ENCODE data around the gene HELB. TPM values are rescaled to one million over a fixed set of nuclear protein-coding genes. Genes with fewer than 3 reads are reported as not detected.

The HELB gene
- total and polyA plus RNA-seq, 2 of the 8 experiments (the other 6 are each of a cell fraction or from before 2014, with no cell fraction given) = 1.8 to 7.6 TPM

DNA sequence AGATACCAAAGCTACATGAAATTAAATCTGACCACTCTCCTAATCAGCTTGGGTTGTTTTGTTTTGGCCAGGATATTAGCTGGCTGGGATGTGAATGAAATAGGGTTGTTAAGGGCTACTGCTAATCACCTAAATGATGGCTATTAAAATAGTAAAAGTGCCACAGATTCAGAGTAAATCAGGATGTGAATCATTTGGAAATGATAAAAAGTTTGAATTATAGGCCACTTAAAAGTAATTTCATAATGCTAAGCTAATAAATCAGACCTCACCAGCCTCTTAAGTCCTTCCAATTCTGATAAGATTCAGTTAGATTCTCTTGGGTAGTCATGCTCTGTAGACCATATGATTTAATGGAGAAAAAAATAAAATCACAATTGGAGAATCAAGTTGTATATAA lies 12.0 kb downstream of the HELB start:
- no peak overlapping the region for H4K8ac ChIP-seq (ENCODE audit: extremely low read depth, insufficient read depth, low read length)
- FAIRE-seq (no peak), DNase-seq (ENCODE audit: low read depth in 1 of 2, low spot score in 2 of 2) (no peak)
- 0 out of 4 replicates have a peak, but pooled peaks cover 0 to 3% of the 10 kb centered on the region in 2 experiments for H3K79me2 ChIP-seq (ENCODE audit: control insufficient read depth in 1 of 2, insufficient read depth in 2 of 2, low read length in 2 of 2)
- H3K9ac ChIP-seq (replicated peaks in 1 of 4; ENCODE audit: extremely low read depth in 1 of 4, low read depth in 3 of 4, low read length in 3 of 4) = no peak overlapping the region
- peaks cover 0 to 28% (median 11%) of the 10 kb centered on the region in 4 experiments; a peak in 6 of 8 replicates for H3K36me3 ChIP-seq (ENCODE audit: control insufficient read depth in 2 of 4, insufficient read depth in 4 of 4, low read length in 3 of 4)
- no peak overlapping the region for H3K4me2 ChIP-seq (ENCODE audit: insufficient read depth in 1 of 2, low read depth in 2 of 2, low read length in 2 of 2)
- no peaks in the 10 kb centered on the region for H4K20me1 ChIP-seq (replicated peaks in 1 of 2; ENCODE audit: control insufficient read depth in 1 of 2, insufficient read depth in 2 of 2, low read length in 2 of 2)
- H3K4me3 ChIP-seq (ENCODE audit: extremely low read depth in 1 of 4, insufficient read depth in 2 of 4, low read depth in 3 of 4, low read length in 4 of 4) = no peak overlapping the region
- no peak overlapping the region for H3K23ac ChIP-seq (ENCODE audit: insufficient read length)
- no peak overlapping the region for H2BK120ac ChIP-seq (replicated peaks; ENCODE audit: low read depth, low read length)
- H4K5ac ChIP-seq (ENCODE audit: insufficient read length, low read depth, low read length) = no peak overlapping the region
- no peaks in the 10 kb centered on the region for H3K79me1 ChIP-seq (ENCODE audit: low read depth, low read length)
- POLR2A ChIA-PET (ENCODE audit: partially characterized antibody) = interaction anchor here (1.2 to 1.6 kb wide), 2 partner anchors 11 to 12 kb away, joined by 3 read pairs; partner anchors contain the start of gene HELB
- no peaks in the 10 kb centered on the region for H3K9me3 ChIP-seq (ENCODE audit: insufficient read depth in 2 of 2, low read depth in 1 of 2, low read length in 1 of 2)
- H3K23me2 ChIP-seq (ENCODE audit: low read depth, low read length) = no peaks in the 10 kb centered on the region
- H3K27me3 ChIP-seq (replicated peaks in 1 of 4; ENCODE audit: control insufficient read depth in 3 of 4, extremely low read depth in 1 of 4, insufficient read depth in 3 of 4, low read length in 3 of 4) = no peaks in the 10 kb centered on the region
- no peak overlapping the region for H3K14ac ChIP-seq (ENCODE audit: insufficient read length)
- H2BK15ac ChIP-seq (ENCODE audit: low read length) = no peak overlapping the region
- no peak overlapping the region for H2AFZ ChIP-seq (ENCODE audit: low read length)
- no peak overlapping the region for H2AK5ac ChIP-seq (ENCODE audit: low read depth, low read length)
- no peak overlapping the region for H2BK20ac ChIP-seq (ENCODE audit: low read length)
- H2BK12ac ChIP-seq (ENCODE audit: low read depth, low read length) = no peak overlapping the region
- H3K56ac ChIP-seq (replicated peaks; ENCODE audit: insufficient read length, low read depth, low read length) = no peak overlapping the region
- CTCF ChIA-PET (ENCODE audit: partially characterized antibody) = interaction anchor here (1.0 to 1.2 kb wide), 2 partner anchors 45 to 813 kb away, joined by 3 read pairs; no protein-coding TSS in a partner anchor
- no peaks in the 10 kb centered on the region for H3K4me1 ChIP-seq (replicated peaks in 1 of 4; ENCODE audit: control insufficient read depth in 3 of 4, insufficient read depth in 4 of 4, low read length in 3 of 4)
- H3K18ac ChIP-seq (ENCODE audit: extremely low read depth, low read length) = no peak overlapping the region
- no peak overlapping the region for H3K27ac ChIP-seq (ENCODE audit: low read depth, low read length)
- no peak overlapping the region for H2BK5ac ChIP-seq (ENCODE audit: low read depth, low read length)
- no peak overlapping the region for H4K91ac ChIP-seq (replicated peaks; ENCODE audit: insufficient read length, low read length)
- no peak overlapping the region for H3K4ac ChIP-seq (replicated peaks; ENCODE audit: insufficient read length, low read depth, low read length)
- TF ChIP-seq RFX5 (IDR thresholded peaks at IDR 0.05; ENCODE audit: borderline replicate concordance, low read depth, low read length) = no peak
- no peak for TF ChIP-seq HDAC2 (IDR thresholded peaks at IDR 0.05; ENCODE audit: borderline replicate concordance in 1 of 2, low read depth in 2 of 2, low read length in 2 of 2)
- TF ChIP-seq TCF12 (IDR thresholded peaks at IDR 0.05; ENCODE audit: low read depth, low read length) = no peak
